Fibroblast of gingiva (primary cell): ENCODE data around the gene ISOC1.

Experiments used
- DNase-seq: peaks from one replicate; pipeline ENCODE4 v3.0.0-alpha.2; 2011; ENCODE audit warnings: low read depth

ISOC1 gene

DNA sequence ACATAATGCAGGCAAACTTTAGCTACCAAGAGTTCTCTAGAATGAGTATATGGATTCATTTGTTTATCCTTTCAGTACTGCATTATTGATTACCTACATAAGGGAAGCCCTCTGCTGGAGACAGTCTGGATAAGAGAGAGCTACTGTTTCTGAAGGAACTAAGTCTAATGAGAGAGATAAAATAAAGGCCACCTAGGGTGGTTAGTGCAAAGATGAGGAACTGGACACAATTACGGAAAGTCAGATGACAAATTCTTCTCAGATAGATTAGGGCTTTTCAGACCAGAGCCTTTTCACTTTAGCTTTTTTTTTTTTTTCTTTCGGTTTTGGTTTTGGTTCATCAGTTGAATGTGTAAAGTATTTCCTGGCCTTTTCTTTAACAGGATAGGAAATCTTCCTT, 31.3 kb downstream of the ISOC1 start:
- DNase-seq = no peak

- no peak for DNase-seq
These were observed 39.0 kb downstream of the ISOC1 start for GRCh38 chr5:129133553-129133952.

GRCh38 chr5:129135633-129136032, 41.1 kb downstream of the ISOC1 start:
- no peak for DNase-seq

- DNase-seq = no peak
These were observed 43.1 kb downstream of the ISOC1 start for GRCh38 chr5:129137637-129138036.

DNA sequence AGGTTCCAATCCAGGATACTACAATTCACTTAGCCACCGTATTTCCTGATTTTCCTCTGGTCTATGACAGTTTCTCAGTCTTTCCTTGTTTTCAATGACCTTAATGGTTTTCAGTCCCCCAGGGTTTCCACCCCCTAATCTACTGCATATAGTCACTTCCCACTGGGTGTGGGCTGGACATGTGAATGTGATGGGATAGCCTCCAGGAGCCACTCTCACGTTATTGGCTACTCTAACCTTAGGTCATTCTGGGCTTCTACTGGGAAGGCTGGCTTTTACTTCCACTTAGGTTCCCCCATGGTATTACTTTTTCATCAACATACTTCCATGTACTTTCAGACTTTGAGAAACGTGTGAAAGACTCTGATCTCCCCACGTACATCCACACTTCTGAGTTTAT, 46.5 kb downstream of the ISOC1 start:
- DNase-seq = no peak

- no peak for DNase-seq
These were observed 47.1 kb downstream of the ISOC1 start for GRCh38 chr5:129141696-129142095.

GRCh38 chr5:129155876-129156275, 61.3 kb downstream of the ISOC1 start:
- no peak for DNase-seq

GRCh38 chr5:129161830-129162229, 67.3 kb downstream of the ISOC1 start:
- no peak for DNase-seq
